HL-60 (cell line): ENCODE results near the gene P2RY6.

Experiments used
- DNase-seq, 2 experiments: peaks; one replicate each; pipeline ENCODE4 v3.0.0-alpha.2; 2010 to 2020; ENCODE audit warnings: low read depth in 1 of 2, low spot score in 1 of 2
- H3K27ac ChIP-seq: fragments of 250-450 bp; sonication (Bioruptor Pico); replicated peaks from 2 replicates; pipeline ENCODE4 v1.5.1; 2020; ENCODE audit warnings: mild to moderate bottlenecking, moderate library complexity
- H3K27me3 ChIP-seq: fragments of 250-450 bp; sonication (Bioruptor Pico); 2 replicates; pipeline ENCODE4 v1.5.1; 2021; ENCODE audit warnings: mild to moderate bottlenecking, moderate library complexity; ENCODE audit not compliant: insufficient read depth, poor library complexity, severe bottlenecking
- H3K4me3 ChIP-seq: replicated peaks from 2 replicates; pipeline ENCODE4 v1.5.1; 2011; ENCODE audit warnings: mild to moderate bottlenecking, control low read depth, low read length; ENCODE audit not compliant: insufficient read depth
- GABPA ChIP-seq: IDR thresholded peaks from 2 replicates; pipeline ENCODE4 v1.6.1; 2012; ENCODE audit warnings: low read depth
- POLR2AphosphoS5 ChIP-seq: IDR thresholded peaks from 2 replicates; pipeline ENCODE4 v1.6.1; 2012; ENCODE audit warnings: low read depth
- SPI1 ChIP-seq: IDR thresholded peaks from 2 replicates; pipeline ENCODE4 v1.6.1; 2012; ENCODE audit warnings: low read depth, mild to moderate bottlenecking, borderline replicate concordance
- TF ChIP-seq, protein P1 (sequence below): IDR thresholded peaks from one replicate; pipeline ENCODE4 v1.5.1; 2011; ENCODE audit warnings: low read length, control low read depth, inconsistent platforms; ENCODE audit not compliant: insufficient read depth
- TF ChIP-seq, protein P2 (sequence below): IDR thresholded peaks from 2 replicates; pipeline ENCODE4 v1.6.1; 2012; ENCODE audit warnings: low read depth; ENCODE audit not compliant: insufficient replicate concordance

Gene P2RY6

DNA sequence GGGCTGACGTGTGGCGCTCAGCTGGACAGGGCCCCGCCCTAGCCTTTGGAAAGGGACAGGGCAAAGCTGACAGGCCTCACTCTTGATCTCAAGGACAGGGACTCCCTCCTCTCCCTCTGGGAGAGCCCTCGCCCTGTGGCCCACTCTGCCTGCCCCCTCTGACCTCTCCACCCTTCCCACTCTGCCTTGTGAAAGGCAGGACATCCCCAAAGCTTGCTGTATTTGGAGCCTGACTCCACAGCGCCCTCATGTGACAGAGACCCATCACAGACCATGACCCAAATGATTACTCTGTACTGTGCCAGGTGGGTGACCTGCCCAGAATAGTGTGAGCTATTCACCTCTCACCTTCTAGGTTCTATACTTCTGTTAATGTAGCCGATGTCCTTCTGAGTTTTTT is 35.3 kb upstream of the P2RY6 start:
- TF ChIP-seq SPI1 (no peak), POLR2AphosphoS5 (peak; percentile 53)
- TF ChIP-seq, protein P1, sequence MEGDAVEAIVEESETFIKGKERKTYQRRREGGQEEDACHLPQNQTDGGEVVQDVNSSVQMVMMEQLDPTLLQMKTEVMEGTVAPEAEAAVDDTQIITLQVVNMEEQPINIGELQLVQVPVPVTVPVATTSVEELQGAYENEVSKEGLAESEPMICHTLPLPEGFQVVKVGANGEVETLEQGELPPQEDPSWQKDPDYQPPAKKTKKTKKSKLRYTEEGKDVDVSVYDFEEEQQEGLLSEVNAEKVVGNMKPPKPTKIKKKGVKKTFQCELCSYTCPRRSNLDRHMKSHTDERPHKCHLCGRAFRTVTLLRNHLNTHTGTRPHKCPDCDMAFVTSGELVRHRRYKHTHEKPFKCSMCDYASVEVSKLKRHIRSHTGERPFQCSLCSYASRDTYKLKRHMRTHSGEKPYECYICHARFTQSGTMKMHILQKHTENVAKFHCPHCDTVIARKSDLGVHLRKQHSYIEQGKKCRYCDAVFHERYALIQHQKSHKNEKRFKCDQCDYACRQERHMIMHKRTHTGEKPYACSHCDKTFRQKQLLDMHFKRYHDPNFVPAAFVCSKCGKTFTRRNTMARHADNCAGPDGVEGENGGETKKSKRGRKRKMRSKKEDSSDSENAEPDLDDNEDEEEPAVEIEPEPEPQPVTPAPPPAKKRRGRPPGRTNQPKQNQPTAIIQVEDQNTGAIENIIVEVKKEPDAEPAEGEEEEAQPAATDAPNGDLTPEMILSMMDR: peak; percentile 83
- TF ChIP-seq, protein P2, sequence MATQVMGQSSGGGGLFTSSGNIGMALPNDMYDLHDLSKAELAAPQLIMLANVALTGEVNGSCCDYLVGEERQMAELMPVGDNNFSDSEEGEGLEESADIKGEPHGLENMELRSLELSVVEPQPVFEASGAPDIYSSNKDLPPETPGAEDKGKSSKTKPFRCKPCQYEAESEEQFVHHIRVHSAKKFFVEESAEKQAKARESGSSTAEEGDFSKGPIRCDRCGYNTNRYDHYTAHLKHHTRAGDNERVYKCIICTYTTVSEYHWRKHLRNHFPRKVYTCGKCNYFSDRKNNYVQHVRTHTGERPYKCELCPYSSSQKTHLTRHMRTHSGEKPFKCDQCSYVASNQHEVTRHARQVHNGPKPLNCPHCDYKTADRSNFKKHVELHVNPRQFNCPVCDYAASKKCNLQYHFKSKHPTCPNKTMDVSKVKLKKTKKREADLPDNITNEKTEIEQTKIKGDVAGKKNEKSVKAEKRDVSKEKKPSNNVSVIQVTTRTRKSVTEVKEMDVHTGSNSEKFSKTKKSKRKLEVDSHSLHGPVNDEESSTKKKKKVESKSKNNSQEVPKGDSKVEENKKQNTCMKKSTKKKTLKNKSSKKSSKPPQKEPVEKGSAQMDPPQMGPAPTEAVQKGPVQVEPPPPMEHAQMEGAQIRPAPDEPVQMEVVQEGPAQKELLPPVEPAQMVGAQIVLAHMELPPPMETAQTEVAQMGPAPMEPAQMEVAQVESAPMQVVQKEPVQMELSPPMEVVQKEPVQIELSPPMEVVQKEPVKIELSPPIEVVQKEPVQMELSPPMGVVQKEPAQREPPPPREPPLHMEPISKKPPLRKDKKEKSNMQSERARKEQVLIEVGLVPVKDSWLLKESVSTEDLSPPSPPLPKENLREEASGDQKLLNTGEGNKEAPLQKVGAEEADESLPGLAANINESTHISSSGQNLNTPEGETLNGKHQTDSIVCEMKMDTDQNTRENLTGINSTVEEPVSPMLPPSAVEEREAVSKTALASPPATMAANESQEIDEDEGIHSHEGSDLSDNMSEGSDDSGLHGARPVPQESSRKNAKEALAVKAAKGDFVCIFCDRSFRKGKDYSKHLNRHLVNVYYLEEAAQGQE: no peak
- Histone ChIP-seq H3K27ac (no peak overlapping the region), H3K27me3 (no peaks in the 10 kb centered on the region), H3K4me3 (no peak overlapping the region)
- DNase-seq: peak; percentile 27 to 72

DNA sequence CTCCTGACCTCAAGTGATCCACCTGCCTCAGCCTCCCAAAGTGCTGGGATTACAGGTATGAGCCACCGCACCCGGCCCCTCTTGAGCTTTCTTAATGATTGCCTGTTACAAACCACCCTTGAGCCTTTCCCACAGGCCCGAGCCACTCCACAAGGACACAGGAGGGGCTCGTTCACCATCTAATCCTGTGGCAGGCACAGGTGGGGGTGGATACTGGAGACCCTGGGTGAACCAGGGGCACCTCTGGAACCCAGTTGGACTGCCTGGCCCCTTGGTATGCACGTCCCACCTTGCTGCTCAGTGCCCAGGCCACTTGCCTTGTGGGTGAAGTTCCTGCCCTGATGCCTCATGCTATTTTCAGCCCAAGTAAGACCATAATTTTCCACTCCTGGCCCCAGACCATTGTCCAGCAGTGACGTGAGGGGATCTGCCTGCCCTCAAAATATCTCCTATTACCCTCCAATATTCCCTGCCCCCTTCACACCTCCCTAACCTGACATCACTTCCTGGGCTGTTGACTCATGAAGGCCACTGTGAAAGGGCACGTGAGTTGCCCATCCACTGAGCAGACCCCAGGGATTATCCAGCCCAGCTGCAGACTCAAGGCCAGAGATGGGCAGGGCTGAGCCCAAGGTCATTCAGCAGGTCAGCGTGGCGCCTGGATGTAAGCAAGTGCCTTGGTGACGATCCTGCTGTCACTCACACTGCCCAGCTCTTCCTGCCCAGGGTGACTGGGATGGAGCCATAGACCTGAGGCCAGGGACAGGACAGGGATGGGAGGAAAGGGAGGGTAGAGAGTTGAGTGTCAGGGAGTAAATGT is 34.5 kb upstream of the P2RY6 start:
- Histone ChIP-seq H3K27ac (no peak overlapping the region), H3K4me3 (no peak overlapping the region), H3K27me3 (no peaks in the 10 kb centered on the region)
- peak; percentile 83 for TF ChIP-seq POLR2AphosphoS5
- TF ChIP-seq, protein P2: no peak
- peak in 1 of 2 experiments; percentile 21 for DNase-seq

DNA sequence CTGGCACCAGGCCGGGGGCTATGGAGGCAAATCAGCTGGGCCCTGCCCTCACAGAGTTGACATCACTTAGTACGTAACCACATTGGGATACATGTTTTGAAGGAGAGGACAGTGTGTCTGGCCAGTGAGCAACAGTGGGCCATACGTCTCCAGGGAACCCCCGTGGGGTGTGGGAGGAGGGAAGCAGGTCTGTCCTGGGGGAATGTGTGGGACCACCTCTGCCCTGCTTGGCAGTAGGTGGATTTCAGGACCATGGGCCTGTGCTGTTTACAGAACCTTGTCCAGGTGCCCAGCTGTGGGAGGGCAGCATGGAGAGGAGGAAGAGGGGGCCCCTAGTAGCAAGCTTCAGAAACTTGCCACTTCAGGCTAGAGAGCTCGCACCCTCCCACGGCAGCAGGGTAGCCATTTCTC is 33.0 kb upstream of the P2RY6 start:
- TF ChIP-seq POLR2AphosphoS5 (peak; percentile 61; the same call in 1 of the 2 replicates), GABPA (no peak)

DNA sequence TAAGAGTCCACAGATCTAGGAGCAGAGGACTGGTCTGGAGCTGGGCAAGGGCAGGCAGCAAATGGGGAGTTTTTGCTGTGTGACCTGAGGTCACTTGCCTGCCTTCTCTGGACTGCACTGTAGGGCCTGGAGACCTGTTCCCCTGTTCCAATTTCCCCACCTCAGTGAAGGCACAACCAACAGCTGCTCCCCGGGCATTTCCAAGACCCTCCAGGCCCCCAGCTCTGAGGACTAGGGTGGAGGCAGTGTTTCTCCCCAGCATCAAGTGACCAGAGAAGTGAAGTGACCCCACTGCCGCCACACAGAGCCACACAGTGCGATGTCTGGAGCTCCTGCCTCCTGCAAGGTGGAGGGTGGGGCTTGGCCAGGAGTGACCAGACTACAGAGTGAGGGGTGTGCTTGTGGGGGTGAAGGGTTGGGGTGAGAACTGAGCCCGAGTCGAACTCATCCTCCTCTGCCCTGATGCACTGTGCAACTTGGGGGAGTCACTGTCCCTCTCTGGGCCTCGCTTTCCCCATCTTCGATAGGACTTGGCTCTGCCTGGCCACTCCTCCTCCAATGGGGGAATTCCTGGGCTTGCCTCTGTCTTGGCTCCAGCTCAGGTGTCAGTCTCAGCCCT is 32.5 kb upstream of the P2RY6 start:
- H3K27me3 ChIP-seq: no peaks in the 10 kb centered on the region
- no peak for TF ChIP-seq GABPA
- no peak for TF ChIP-seq SPI1
- TF ChIP-seq POLR2AphosphoS5: no peak
- TF ChIP-seq, protein P1: no peak
- TF ChIP-seq, protein P2: no peak

More for the DNA sequence above, 33.0 kb upstream of the P2RY6 start:
- DNase-seq: peak in 1 of 2 experiments; percentile 14
- no peak overlapping the region; the same call in 1 of the 2 replicates for H3K27ac ChIP-seq
- H3K4me3 ChIP-seq: no peak overlapping the region
- H3K27me3 ChIP-seq: no peaks in the 10 kb centered on the region

More for the DNA sequence above, 32.5 kb upstream of the P2RY6 start:
- H3K4me3 ChIP-seq: no peak overlapping the region
- no peak overlapping the region for H3K27ac ChIP-seq
- DNase-seq: peak in 1 of 2 experiments; percentile 13
